Measurements from ENCODE around the gene NXF1.

GRCh38 chr11:62794201-62794775 lies 11.0 kb downstream of the NXF1 start:
- TF ChIP-seq EZH2 (IDR thresholded peaks at IDR 0.05; ENCODE audit: borderline replicate concordance, insufficient read depth, low read depth, low read length, poor library complexity, severe bottlenecking) = no peak
- TF ChIP-seq, protein P1, sequence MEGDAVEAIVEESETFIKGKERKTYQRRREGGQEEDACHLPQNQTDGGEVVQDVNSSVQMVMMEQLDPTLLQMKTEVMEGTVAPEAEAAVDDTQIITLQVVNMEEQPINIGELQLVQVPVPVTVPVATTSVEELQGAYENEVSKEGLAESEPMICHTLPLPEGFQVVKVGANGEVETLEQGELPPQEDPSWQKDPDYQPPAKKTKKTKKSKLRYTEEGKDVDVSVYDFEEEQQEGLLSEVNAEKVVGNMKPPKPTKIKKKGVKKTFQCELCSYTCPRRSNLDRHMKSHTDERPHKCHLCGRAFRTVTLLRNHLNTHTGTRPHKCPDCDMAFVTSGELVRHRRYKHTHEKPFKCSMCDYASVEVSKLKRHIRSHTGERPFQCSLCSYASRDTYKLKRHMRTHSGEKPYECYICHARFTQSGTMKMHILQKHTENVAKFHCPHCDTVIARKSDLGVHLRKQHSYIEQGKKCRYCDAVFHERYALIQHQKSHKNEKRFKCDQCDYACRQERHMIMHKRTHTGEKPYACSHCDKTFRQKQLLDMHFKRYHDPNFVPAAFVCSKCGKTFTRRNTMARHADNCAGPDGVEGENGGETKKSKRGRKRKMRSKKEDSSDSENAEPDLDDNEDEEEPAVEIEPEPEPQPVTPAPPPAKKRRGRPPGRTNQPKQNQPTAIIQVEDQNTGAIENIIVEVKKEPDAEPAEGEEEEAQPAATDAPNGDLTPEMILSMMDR (IDR thresholded peaks at IDR 0.05) = no peak

Data from B cell (primary cell).